ENCODE measurements around the gene COPS7A. TPM values are rescaled to one million over a fixed set of nuclear protein-coding genes. Genes with fewer than 3 reads are reported as not detected.

The COPS7A gene
- total and polyA plus RNA-seq, 9 of the 15 experiments (the other 6 are each of a cell fraction or from before 2014, with no cell fraction given): 12.7 to 36.0 (median 24.3) TPM

DNA sequence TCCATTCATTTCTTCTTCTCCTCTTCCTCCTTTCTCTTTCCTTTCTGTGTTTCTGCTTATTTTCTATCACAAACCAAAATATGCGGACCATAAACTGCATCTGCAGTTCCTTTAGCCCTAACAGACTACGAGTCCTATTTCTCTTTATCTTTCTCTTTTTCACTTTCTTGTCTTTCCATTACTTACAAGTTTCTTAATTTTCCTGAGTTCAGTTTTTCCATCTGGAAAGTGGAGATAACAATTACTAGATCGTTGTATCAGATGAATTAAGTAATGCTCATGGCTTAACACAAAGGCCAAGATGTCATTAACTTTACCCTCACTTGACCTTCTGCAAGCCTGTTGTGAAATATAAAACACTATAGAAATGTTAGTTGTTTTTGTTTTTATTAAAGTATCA lies 983 bp upstream of the COPS7A start (continued):
- TF ChIP-seq, protein P1, sequence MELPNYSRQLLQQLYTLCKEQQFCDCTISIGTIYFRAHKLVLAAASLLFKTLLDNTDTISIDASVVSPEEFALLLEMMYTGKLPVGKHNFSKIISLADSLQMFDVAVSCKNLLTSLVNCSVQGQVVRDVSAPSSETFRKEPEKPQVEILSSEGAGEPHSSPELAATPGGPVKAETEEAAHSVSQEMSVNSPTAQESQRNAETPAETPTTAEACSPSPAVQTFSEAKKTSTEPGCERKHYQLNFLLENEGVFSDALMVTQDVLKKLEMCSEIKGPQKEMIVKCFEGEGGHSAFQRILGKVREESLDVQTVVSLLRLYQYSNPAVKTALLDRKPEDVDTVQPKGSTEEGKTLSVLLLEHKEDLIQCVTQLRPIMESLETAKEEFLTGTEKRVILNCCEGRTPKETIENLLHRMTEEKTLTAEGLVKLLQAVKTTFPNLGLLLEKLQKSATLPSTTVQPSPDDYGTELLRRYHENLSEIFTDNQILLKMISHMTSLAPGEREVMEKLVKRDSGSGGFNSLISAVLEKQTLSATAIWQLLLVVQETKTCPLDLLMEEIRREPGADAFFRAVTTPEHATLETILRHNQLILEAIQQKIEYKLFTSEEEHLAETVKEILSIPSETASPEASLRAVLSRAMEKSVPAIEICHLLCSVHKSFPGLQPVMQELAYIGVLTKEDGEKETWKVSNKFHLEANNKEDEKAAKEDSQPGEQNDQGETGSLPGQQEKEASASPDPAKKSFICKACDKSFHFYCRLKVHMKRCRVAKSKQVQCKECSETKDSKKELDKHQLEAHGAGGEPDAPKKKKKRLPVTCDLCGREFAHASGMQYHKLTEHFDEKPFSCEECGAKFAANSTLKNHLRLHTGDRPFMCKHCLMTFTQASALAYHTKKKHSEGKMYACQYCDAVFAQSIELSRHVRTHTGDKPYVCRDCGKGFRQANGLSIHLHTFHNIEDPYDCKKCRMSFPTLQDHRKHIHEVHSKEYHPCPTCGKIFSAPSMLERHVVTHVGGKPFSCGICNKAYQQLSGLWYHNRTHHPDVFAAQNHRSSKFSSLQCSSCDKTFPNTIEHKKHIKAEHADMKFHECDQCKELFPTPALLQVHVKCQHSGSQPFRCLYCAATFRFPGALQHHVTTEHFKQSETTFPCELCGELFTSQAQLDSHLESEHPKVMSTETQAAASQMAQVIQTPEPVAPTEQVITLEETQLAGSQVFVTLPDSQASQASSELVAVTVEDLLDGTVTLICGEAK (IDR thresholded peaks at IDR 0.05): no peak
- TF ChIP-seq, protein P1 (CRISPR knock-in tag; IDR thresholded peaks at IDR 0.05): no peak
- no peak for TF ChIP-seq ZNF232 (CRISPR knock-in tag; IDR thresholded peaks at IDR 0.05)
- peak; percentile 69 for TF ChIP-seq TAL1 (IDR thresholded peaks at IDR 0.05)
- TF ChIP-seq MTA1 (IDR thresholded peaks at IDR 0.05; ENCODE audit: borderline replicate concordance): 0 out of 2 replicates have a peak, but pooled peaks have one; percentile 11

Measured in K562 (cell line).